ENCODE data around the gene XAB2.
"Not testable (repeated sequence)": the region's sequence is repeated elsewhere in the genome, so short reads cannot be mapped to it uniquely, and the experiment has no call there.

The XAB2 gene

GRCh38 chr19:7652061-7652641 is 22.8 kb upstream of the XAB2 start:
- DNase-seq (ENCODE audit: low read depth), result peak; percentile 68
- peak overlapping the region; percentile 30 for H3K4me3 ChIP-seq (ENCODE audit: low read depth, low read length)

GRCh38 chr19:7650148-7650547 is 20.8 kb upstream of the XAB2 start:
- DNase-seq (ENCODE audit: low read depth), result no peak

GRCh38 chr19:7648265-7649014 is 19.1 kb upstream of the XAB2 start:
- no peak for DNase-seq (ENCODE audit: low read depth)
- no peak overlapping the region for H3K4me3 ChIP-seq (ENCODE audit: low read depth, low read length)

More at GRCh38 chr19:7650148-7650547, 20.8 kb upstream of the XAB2 start:
- H3K4me3 ChIP-seq (ENCODE audit: low read depth, low read length), result no peak overlapping the region

GRCh38 chr19:7647156-7647555 is 17.8 kb upstream of the XAB2 start:
- no peak for DNase-seq (ENCODE audit: low read depth)
- no peak overlapping the region for H3K4me3 ChIP-seq (ENCODE audit: low read depth, low read length)

GRCh38 chr19:7646426-7646700 is 17.0 kb upstream of the XAB2 start:
- no peak for DNase-seq (ENCODE audit: low read depth)
- no peak overlapping the region for H3K4me3 ChIP-seq (ENCODE audit: low read depth, low read length)

GRCh38 chr19:7645656-7646425 is 16.5 kb upstream of the XAB2 start:
- H3K4me3 ChIP-seq (ENCODE audit: low read depth, low read length), result no peak overlapping the region
- no peak for DNase-seq (ENCODE audit: low read depth)

GRCh38 chr19:7645163-7645562 is 15.8 kb upstream of the XAB2 start:
- no peak overlapping the region for H3K4me3 ChIP-seq (ENCODE audit: low read depth, low read length)
- no peak for DNase-seq (ENCODE audit: low read depth)

- no peak overlapping the region for H3K4me3 ChIP-seq (ENCODE audit: low read depth, low read length)
- no peak for DNase-seq (ENCODE audit: low read depth)
Observed at GRCh38 chr19:7644550-7644877, 15.2 kb upstream of the XAB2 start.

- not testable (repeated sequence) for H3K4me3 ChIP-seq (ENCODE audit: low read depth, low read length); DNase-seq (ENCODE audit: low read depth)
Observed at GRCh38 chr19:7643629-7644549, 14.5 kb upstream of the XAB2 start.

GRCh38 chr19:7643031-7643415 is 13.7 kb upstream of the XAB2 start:
- H3K4me3 ChIP-seq (ENCODE audit: low read depth, low read length), result no peak overlapping the region
- no peak for DNase-seq (ENCODE audit: low read depth)

- no peak for DNase-seq (ENCODE audit: low read depth)
- H3K4me3 ChIP-seq (ENCODE audit: low read depth, low read length), result no peak overlapping the region
Observed at GRCh38 chr19:7642295-7643030, 13.1 kb upstream of the XAB2 start.

- no peak for DNase-seq (ENCODE audit: low read depth)
- no peak overlapping the region for H3K4me3 ChIP-seq (ENCODE audit: low read depth, low read length)
Observed at GRCh38 chr19:7641290-7642276, 12.2 kb upstream of the XAB2 start.

- no peak overlapping the region for H3K4me3 ChIP-seq (ENCODE audit: low read depth, low read length)
- DNase-seq (ENCODE audit: low read depth), result no peak
Observed at GRCh38 chr19:7640803-7641202, 11.5 kb upstream of the XAB2 start.

GRCh38 chr19:7639863-7640348 is 10.6 kb upstream of the XAB2 start:
- DNase-seq (ENCODE audit: low read depth), result no peak
- no peak overlapping the region for H3K4me3 ChIP-seq (ENCODE audit: low read depth, low read length)

- H3K4me3 ChIP-seq (ENCODE audit: low read depth, low read length), result no peak overlapping the region
- no peak for DNase-seq (ENCODE audit: low read depth)
Observed at GRCh38 chr19:7638802-7639465, 9.6 kb upstream of the XAB2 start.

GRCh38 chr19:7637374-7638256 is 8.3 kb upstream of the XAB2 start:
- DNase-seq (ENCODE audit: low read depth), result no peak
- H3K4me3 ChIP-seq (ENCODE audit: low read depth, low read length), result peak overlapping the region; percentile 25

Measured in skeletal muscle cell (primary cell).